Upper lobe of left lung (tissue), 6 donors: Measurements from ENCODE around the gene LIPG. TPM values are rescaled to one million over a fixed set of nuclear protein-coding genes. Genes with fewer than 3 reads are reported as not detected.

Experiments used
- ATAC-seq, 2 donors: fragments of 200-7000 bp; cut with Tn5 transposase; one replicate each; pipeline ENCODE4 v1.9.1; 2022; ENCODE audit warnings: mild to moderate bottlenecking in 2 of 2, moderate library complexity in 2 of 2; ENCODE audit not compliant: low FRiP score in 2 of 2
- DNase-seq, 2 donors: peaks; one replicate each; pipeline ENCODE4 v3.0.0-alpha.2; 2019 to 2020
- H3K27ac ChIP-seq, 4 donors: fragments of 200-600 bp; sonication (generic); one replicate each; pipeline ENCODE4 v1.5.1; 2016 to 2019
- H3K27me3 ChIP-seq, 4 donors: fragments of 200-600 bp; sonication (generic); one replicate each; pipeline ENCODE4 v1.5.1; 2017 to 2019
- H3K36me3 ChIP-seq, 4 donors: fragments of 200-600 bp; sonication (generic); one replicate each; pipeline ENCODE4 v1.5.1; 2016 to 2019
- H3K4me1 ChIP-seq, 4 donors: fragments of 200-600 bp; sonication (generic); one replicate each; pipeline ENCODE4 v1.5.1; 2018 to 2019
- H3K4me3 ChIP-seq, 4 donors: fragments of 200-600 bp; sonication (generic); one replicate each; pipeline ENCODE4 v1.5.1; 2017 to 2019; ENCODE audit warnings: mild to moderate bottlenecking in 2 of 4, moderate library complexity in 1 of 4
- H3K9me3 ChIP-seq, 4 donors: fragments of 200-600 bp; sonication (generic); one replicate each; pipeline ENCODE4 v1.5.1; 2018 to 2019
- EP300 ChIP-seq, 4 donors: sonication (generic); formaldehyde crosslinking; IDR thresholded peaks; one replicate each; pipeline ENCODE4 v1.5.1; 2017; ENCODE audit warnings: antibody characterized with exemption in 4 of 4, control low read depth in 2 of 4
- POLR2A ChIP-seq, 4 donors: fragments of 450-650 bp; IDR thresholded peaks; one replicate each; pipeline ENCODE4 v1.5.1; 2016 to 2017; ENCODE audit warnings: antibody characterized with exemption in 4 of 4, mild to moderate bottlenecking in 2 of 4
- POLR2AphosphoS5 ChIP-seq, 2 donors: sonication (generic); formaldehyde crosslinking; IDR thresholded peaks; one replicate each; pipeline ENCODE4 v1.5.1; 2017; ENCODE audit warnings: antibody characterized with exemption in 2 of 2
- WGBS, 2 donors: methylation state at CpG; one replicate each; pipeline ENCODE4 v1.1.5; 2017 to 2018; 5-methylcytosine and 5-hydroxymethylcytosine counted together
- total RNA-seq, 6 donors: library from RNA; depleted of rRNA in 4 of 6; stranded (reverse); fragments of >200 nt in 4 of 6; gene quantifications; one replicate each; pipeline versions ENCODE4 v1.1.0 to v1.2.1, GENCODE V29; 2016 to 2021
- TF ChIP-seq, protein P1 (sequence below), 6 experiments: fragments of 450-650 bp in 4 of 6; fragments of 200-600 bp in 2 of 6; sonication (generic) in 2 of 6; IDR thresholded peaks; one replicate each; pipeline ENCODE4 v1.5.1; 2016 to 2019; ENCODE audit warnings: antibody characterized with exemption in 6 of 6
- donor health status: DM: no; HTN: no; CAD: no; lungs with moderate emphysema.
- donor health status: DM: no; HTN: yes; CAD: no; lungs with severe emphysema.

LIPG gene
- total RNA-seq, 6 donors from 2014 or later = 1.9 to 12.2 (median 4.5) TPM

DNA sequence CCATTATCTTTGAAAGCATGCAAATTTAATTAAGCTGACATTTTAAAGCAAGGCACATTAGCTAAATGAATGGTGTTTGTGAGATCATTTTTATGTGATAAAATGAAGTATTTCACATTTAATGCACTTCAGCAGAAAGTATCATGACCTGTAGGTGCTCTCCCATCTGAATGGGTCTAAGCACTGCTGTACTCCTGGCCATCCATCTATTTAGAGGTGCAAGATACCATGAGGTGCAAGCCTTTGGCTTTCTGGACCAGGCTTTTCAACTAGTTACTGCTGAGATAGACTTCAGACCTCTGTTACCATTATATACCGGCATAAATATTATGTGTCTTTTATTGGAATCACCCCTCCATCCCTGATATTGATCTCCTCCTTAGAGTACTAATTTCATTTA is 15.6 kb upstream of the LIPG start:
- H3K27ac ChIP-seq = no peak overlapping the region
- 96 to 100% methylated on average over 1 of the region's 1 CpG for WGBS, 2 donors
- ATAC-seq (no peak), DNase-seq (no peak)
- H3K9me3 ChIP-seq = no peaks in the 10 kb centered on the region
- no peaks in the 10 kb centered on the region for H3K36me3 ChIP-seq
- no peaks in the 10 kb centered on the region for H3K27me3 ChIP-seq
- no peak for TF ChIP-seq POLR2AphosphoS5 (IDR thresholded peaks at IDR 0.05)
- TF ChIP-seq EP300 (IDR thresholded peaks at IDR 0.05) = no peak
- no peak for TF ChIP-seq POLR2A (IDR thresholded peaks at IDR 0.05)
- TF ChIP-seq, protein P1, sequence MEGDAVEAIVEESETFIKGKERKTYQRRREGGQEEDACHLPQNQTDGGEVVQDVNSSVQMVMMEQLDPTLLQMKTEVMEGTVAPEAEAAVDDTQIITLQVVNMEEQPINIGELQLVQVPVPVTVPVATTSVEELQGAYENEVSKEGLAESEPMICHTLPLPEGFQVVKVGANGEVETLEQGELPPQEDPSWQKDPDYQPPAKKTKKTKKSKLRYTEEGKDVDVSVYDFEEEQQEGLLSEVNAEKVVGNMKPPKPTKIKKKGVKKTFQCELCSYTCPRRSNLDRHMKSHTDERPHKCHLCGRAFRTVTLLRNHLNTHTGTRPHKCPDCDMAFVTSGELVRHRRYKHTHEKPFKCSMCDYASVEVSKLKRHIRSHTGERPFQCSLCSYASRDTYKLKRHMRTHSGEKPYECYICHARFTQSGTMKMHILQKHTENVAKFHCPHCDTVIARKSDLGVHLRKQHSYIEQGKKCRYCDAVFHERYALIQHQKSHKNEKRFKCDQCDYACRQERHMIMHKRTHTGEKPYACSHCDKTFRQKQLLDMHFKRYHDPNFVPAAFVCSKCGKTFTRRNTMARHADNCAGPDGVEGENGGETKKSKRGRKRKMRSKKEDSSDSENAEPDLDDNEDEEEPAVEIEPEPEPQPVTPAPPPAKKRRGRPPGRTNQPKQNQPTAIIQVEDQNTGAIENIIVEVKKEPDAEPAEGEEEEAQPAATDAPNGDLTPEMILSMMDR (IDR thresholded peaks at IDR 0.05) = no peak
- no peaks in the 10 kb centered on the region for H3K4me1 ChIP-seq
- H3K4me3 ChIP-seq = no peak overlapping the region

DNA sequence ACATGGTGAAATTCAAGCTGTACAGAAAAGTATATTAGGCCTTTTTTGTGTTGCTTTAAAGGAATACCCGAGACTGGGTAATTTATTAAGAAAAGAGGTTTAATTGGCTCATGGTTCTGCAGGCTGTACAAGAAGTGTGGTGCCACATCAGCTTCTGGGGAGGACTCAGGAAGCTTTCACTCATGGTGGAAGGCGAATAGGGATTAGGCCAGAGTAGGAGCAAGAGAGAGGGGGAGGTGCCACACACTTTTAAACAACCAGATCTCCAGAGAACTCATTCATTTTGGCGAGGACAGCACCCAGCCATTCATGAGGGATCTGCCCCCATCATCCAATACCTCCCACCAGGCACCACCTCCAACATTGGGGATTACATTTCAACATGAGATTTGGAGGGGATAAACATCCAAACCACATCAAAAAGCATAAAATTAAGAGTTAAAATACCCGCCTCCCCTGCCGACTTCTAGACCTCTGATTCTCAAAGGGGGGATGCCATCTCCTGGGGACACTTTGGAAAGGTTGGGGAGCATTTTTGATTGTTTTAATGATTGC is 15.1 kb upstream of the LIPG start:
- ATAC-seq (no peak), DNase-seq (no peak)
- no peak for TF ChIP-seq EP300 (IDR thresholded peaks at IDR 0.05)
- TF ChIP-seq POLR2A (IDR thresholded peaks at IDR 0.05) = no peak
- TF ChIP-seq, protein P1 (IDR thresholded peaks at IDR 0.05) = no peak
- TF ChIP-seq POLR2AphosphoS5 (IDR thresholded peaks at IDR 0.05) = no peak
- Histone ChIP-seq H3K36me3 (no peaks in the 10 kb centered on the region), H3K4me3 (no peak overlapping the region), H3K4me1 (no peaks in the 10 kb centered on the region), H3K27me3 (no peaks in the 10 kb centered on the region), H3K9me3 (no peaks in the 10 kb centered on the region), H3K27ac (no peak overlapping the region)
- WGBS, 2 donors = 86 to 89% methylated on average over 5 of the region's 5 CpGs

DNA sequence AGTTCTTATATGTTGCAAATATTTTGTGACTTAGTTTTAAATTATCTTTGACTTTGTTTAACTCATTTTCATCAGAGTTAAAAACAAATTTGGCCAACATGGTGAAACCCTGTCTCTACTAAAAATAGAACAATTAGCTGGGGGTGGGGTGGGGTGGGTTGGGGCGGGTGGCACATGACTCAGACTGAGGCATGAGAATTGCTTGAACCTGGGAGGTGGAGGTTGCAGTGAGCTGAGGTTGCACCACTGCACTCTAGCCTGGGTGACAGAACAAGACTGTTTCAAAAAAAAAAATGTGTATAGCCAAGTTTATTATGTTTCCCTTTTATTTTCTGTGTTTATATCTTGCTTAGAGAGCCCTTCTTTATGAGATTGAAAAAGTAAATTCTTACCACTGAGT is 14.2 kb upstream of the LIPG start:
- ATAC-seq (no peak), DNase-seq (no peak)
- Histone ChIP-seq H3K4me1 (no peaks in the 10 kb centered on the region), H3K4me3 (no peak overlapping the region), H3K27ac (no peak overlapping the region), H3K27me3 (no peaks in the 10 kb centered on the region), H3K36me3 (no peaks in the 10 kb centered on the region), H3K9me3 (no peaks in the 10 kb centered on the region)
- TF ChIP-seq POLR2A (IDR thresholded peaks at IDR 0.05) (no peak), EP300 (IDR thresholded peaks at IDR 0.05) (no peak), POLR2AphosphoS5 (IDR thresholded peaks at IDR 0.05) (no peak)
- TF ChIP-seq, protein P1 (IDR thresholded peaks at IDR 0.05) = no peak
- 27 to 50% methylated on average over 1 of the region's 1 CpG for WGBS, 2 donors

DNA sequence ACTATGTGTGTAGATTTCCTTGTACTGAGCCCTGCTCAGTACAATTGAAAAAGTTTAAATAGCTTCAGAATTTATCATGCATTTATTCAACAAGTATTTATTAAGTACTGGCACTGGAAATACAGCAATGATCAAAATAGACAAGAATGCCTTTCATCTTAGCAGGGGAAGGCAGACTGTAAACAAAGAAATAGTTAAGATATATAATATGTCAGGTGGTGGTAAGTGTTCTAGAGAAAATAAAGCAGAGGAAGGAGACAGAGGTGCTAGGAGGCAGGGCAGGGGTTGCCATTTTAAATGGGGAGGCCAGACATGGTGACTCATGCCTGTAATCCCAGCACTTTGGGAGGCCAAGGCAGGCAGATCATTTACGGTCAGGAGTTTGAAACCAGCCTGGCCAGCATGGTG is 13.6 kb upstream of the LIPG start:
- WGBS, 2 donors = 60 to 81% methylated on average over 1 of the region's 1 CpG
- Histone ChIP-seq H3K4me3 (no peak overlapping the region), H3K4me1 (no peaks in the 10 kb centered on the region), H3K27ac (no peak overlapping the region), H3K27me3 (no peaks in the 10 kb centered on the region), H3K36me3 (no peaks in the 10 kb centered on the region), H3K9me3 (no peaks in the 10 kb centered on the region)
- TF ChIP-seq POLR2AphosphoS5 (IDR thresholded peaks at IDR 0.05) (no peak), EP300 (IDR thresholded peaks at IDR 0.05) (no peak), POLR2A (IDR thresholded peaks at IDR 0.05) (no peak)
- TF ChIP-seq, protein P1 (IDR thresholded peaks at IDR 0.05) = no peak
- DNase-seq (no peak), ATAC-seq (no peak)

DNA sequence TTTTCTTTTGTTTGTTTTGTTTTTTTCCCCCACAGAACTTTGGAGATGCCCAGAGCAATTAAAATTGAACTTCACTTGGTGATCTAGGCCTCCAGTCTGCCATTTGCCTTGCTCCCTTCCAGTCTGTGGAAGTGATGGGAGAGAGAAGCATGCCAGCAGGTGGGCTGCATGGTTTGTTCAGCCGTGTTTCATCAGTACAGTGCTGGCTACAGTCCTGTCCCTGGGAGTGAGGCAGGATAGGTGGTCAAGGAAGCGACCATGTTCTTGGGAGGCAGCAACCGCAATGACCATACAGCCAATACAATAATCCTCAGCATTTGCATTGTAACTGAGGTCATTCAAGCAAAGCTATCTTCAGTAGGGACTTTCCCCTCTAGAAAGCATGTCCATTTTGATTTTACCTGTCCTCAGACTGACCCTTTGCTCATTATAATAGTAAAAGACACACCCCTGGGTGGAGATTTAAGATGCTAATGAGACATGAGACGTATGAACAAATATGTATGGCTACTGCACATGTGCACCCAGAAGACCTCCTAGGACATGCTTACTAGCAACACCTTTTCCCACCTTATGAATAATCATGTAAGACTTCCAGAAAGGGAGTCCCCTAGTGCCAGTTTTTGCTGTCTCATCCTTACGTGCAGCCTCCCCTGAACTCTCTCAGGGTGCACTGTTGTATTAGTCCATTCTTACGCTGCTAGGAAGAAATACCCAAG is 11.1 kb upstream of the LIPG start:
- Histone ChIP-seq H3K4me1 (no peaks in the 10 kb centered on the region), H3K27me3 (no peaks in the 10 kb centered on the region), H3K27ac (no peak overlapping the region), H3K9me3 (no peaks in the 10 kb centered on the region), H3K4me3 (no peak overlapping the region), H3K36me3 (no peaks in the 10 kb centered on the region)
- TF ChIP-seq, protein P1 (IDR thresholded peaks at IDR 0.05) = no peak
- TF ChIP-seq EP300 (IDR thresholded peaks at IDR 0.05) (no peak), POLR2AphosphoS5 (IDR thresholded peaks at IDR 0.05) (no peak), POLR2A (IDR thresholded peaks at IDR 0.05) (no peak)
- DNase-seq = no peak
- 88 to 95% methylated on average over 6 of the region's 6 CpGs for WGBS, 2 donors
- ATAC-seq = no peak
